NCI-H1694 treated with DMSO at 0.1 percent for 48 hours (cell line): ENCODE measurements around the gene GPR107.
"Not testable (repeated sequence)": the region's sequence is repeated elsewhere in the genome, so short reads cannot be mapped to it uniquely, and the experiment has no call there.

Experiments used
- DNase-seq: peaks from one replicate; lab custom pipeline; 2025; lab: John Stamatoyannopoulos, UW

GPR107 gene

DNA sequence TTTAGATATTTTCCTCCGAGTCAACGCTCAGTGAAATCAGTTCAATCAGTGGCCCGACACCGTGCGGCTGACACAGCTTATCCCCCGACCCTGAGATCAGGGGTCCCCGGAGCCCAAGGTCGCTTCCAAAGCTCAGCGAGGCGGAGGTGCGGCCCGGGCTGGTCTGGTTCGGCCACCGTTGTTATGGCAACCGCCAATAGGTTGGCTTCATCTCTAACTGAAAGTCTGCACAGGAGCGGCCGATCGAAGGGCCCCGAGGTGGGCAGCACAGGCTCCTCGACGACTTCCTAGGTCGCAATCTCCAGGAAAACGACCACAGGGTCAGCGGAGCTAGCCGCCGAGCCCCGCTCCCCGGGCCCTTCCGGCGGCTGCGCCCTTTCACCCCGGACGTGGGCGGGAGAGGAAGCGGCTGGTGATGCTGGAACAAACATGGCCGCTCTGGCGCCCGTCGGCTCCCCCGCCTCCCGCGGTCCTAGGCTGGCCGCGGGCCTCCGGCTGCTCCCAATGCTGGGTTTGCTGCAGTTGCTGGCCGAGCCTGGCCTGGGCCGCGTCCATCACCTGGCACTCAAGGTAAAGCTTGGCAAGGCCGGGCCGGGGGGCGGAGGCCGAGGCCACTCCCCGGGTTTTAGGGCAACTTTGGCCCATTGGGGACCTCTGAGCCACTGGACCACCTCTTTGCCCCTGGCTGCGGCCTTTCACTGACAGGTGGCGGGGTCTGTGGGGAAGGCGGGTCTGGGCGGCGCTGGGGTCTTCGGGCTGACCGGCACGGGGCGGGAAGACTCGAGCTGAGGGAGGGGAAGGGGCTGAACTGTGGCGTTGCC lies at the start of gene GPR107:
Gene GPR107 (plus strand): TSS at position 403 of the 821 bp plus-strand sequence. CDS start 27 bp downstream, at position 430.
- DNase-seq, result no peak

- no peak for DNase-seq
These were observed 49.7 kb upstream of the GPR107 start for GRCh38 chr9:130003943-130004552.

DNA sequence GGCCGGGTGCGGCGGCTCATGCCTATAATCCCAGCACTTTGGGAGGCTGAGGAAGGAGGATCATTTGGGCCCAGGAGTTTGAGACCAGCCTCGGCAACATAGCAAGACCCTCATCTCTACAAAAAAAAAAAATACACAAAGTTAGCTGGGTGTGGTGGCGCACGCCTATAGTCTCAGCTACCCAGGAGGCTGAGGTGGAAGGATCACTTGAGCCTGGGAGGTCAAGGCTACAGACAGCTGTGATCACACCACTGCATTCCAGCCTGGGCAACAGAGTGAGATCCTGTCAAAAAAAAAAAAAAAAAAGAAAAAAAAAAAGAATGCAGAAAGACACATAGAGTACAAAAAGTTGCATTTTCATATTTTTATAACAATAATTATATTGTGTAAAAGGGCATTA lies 46.8 kb upstream of the GPR107 start:
- not testable (repeated sequence) for DNase-seq

DNA sequence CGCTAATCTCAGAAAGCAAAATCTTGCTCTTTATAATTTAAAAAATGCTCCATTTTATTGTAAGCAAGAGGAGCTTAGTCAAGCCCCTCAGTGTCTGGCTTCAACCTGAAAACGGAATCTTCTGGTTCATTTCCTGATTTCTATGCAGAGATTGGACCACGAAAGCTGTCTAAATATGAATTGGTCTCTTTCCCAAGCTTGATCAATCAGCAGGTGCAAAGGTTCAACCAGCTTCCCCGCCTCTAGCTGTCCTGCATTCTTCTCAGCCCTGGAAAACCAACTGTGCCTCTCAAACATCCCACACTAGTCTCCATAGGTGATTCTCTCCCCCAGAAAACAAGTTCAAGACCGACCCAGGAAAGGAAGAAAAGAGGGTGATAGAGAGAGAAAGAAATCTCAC lies 45.2 kb upstream of the GPR107 start:
- DNase-seq, result no peak

- DNase-seq, result not testable (repeated sequence)
These were observed 44.2 kb upstream of the GPR107 start for GRCh38 chr9:130009546-130009945.

- DNase-seq, result no peak
These were observed 43.3 kb upstream of the GPR107 start for GRCh38 chr9:130010151-130010988.

DNA sequence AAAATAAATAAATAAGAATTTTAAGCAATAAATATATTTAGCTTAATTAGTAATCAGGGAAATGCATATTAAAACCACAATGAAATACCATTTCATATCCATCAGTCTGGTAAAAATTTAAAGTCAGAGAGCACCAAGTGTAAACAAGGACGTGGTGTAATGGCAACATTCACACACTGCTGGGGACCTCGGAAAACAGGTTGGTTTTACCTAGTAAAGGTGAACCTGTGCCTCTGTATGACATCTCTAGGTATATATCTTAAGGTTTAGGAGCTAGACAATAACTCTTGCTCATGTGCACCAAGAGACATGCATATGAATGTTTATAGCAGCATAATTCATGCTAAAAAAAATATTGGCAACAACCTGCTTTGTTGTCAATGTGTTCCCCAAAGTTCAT lies 40.4 kb upstream of the GPR107 start:
- DNase-seq, result no peak

- no peak for DNase-seq
These were observed 38.2 kb upstream of the GPR107 start for GRCh38 chr9:130015353-130016019.

- no peak for DNase-seq
These were observed 36.6 kb upstream of the GPR107 start for GRCh38 chr9:130017076-130017475.

DNA sequence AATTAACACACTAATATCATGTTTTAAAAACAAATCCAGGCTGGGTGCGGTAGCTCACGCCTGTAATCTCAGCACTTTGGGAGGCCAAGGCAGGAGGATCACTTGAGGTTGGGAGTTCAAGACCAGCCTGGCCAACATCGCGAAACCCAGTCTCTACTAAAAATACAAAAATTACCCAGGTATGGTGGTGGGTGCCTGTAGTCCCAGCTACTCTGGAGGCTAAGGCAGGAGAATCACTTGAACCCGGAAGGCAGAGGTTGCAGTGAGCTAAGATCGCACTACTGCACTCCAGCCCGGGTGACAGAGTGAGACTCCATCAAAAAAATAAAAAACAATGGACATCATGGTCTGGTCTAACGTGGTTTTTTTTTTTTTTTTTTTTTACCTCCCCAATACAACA lies 36.2 kb upstream of the GPR107 start:
- not testable (repeated sequence) for DNase-seq

- no peak for DNase-seq
These were observed 35.4 kb upstream of the GPR107 start for GRCh38 chr9:130018265-130018664.

DNA sequence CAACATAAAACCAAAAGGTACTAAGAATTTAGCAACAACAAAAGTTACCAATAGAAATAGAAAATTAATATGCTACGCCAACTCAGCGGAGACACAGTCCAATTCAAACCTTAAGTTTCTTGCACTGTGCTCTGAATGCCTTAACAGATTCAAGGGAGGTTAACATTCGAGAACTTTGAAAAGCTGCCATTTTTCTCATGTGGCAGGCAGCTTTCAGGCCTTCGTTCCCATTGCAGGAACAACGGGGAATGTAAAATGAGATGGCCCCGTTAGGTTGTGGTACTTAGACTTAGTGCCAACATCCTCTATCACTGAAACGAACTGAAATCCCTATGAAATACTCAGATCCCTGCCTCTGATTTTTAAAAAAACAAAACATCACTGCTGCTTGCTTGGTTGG lies 33.1 kb upstream of the GPR107 start:
- no peak for DNase-seq

- no peak for DNase-seq
These were observed 32.6 kb upstream of the GPR107 start for GRCh38 chr9:130021123-130021522.

- DNase-seq, result not testable (repeated sequence)
These were observed 31.9 kb upstream of the GPR107 start for GRCh38 chr9:130021842-130022241.

GRCh38 chr9:130022566-130023143 lies 31.1 kb upstream of the GPR107 start:
- no peak for DNase-seq

DNA sequence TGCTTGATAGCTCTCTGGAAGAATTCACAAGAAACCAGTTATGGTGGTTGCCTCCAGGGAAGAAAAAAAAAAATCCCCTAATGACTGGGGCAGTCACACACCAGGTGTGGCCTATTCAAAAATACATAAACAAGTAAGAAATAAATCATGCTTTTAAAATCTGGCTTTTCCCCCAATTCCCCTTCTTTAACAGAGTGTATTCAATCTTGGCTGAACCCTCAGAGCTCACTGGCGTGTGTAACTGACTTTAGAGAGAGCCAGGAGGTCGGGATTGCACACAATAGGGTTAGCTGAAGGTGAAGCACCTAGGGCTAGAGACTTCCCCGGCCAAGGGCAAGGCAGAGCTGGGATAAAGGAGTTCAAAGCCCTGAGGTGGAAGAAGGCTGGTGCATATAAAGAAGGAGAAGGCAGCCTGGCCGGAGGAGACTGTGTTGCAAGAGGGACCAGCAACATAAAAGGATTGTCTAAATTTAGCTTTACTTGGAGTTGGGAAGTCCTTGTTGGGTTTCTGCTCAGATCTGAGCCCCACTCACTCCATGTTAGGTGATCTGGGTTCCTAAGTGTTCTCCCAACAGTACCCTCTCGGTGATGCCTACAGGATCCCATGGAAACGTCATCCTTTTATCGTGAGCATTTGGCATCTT lies 30.4 kb upstream of the GPR107 start:
- DNase-seq, result no peak

GRCh38 chr9:130023994-130024596 lies 29.6 kb upstream of the GPR107 start:
- no peak for DNase-seq

DNA sequence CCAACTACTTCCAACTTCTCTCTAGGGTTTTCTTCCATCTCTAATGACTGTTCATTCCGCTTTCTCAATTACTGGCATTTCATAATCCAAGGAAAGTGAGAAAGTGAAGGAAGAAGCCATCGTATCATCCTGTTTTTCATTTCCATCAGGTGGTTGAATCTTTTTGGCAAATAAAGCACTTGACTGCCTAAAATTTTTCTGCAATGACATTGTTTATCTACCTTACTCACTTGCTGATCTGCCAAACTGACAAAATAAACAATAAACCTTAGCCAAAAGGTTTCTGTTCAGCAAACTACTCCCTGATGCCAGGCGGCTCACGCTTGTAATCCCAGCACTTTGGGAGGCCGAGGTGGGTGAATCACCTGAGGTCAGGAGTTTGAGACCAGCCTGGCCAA lies 29.1 kb upstream of the GPR107 start:
- no peak for DNase-seq

GRCh38 chr9:130026583-130027340 lies 26.9 kb upstream of the GPR107 start:
- no peak for DNase-seq
